Astrocyte (in vitro differentiated cells and primary cell): ENCODE data around the gene HHLA2.

Experiments
- EZH2 ChIP-seq: IDR thresholded peaks from 2 replicates; pipeline ENCODE4 v1.6.1; 2012; ENCODE audit warnings: mild to moderate bottlenecking, low read length, inconsistent platforms; ENCODE audit not compliant: insufficient read depth
- TF ChIP-seq, protein P1 (sequence below): IDR thresholded peaks from 2 replicates; pipeline ENCODE4 v1.5.1; 2011; ENCODE audit warnings: low read depth, mild to moderate bottlenecking, inconsistent platforms, low read length, moderate library complexity; ENCODE audit not compliant: insufficient read depth

DNA sequence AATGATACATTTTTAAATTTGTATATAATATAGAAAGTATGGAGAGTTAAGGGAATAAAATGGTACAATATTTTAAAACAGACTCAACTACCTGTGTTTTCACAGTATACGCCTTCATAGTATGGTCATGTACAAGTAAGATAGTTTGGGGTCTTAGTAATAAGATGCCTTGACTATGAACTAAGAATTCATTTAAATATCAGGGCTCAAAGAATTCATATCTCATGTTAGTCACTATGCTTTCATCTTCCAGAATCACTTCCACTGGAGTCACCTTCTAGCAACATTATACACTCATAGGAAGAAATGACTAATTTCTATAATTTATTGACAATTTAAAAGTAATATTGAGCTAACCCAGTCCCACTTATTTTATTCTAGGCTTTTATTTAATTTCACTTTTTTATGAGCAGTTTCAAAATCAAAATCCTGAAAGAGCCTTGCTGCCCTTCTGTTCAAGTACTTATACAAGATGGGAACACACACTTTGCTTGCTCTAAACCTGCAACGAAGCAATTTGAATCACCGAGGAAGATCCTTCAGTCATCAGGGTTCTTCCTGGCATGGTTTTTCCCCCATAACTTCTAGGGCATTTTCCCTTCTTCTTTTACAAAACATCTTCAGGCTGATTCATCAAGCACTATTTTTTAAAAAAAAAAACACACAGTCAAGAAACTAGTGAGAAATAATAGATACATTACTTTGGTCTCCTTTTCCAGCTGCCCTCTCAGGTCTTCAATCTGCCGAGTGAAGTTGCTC is 119.9 kb downstream of the HHLA2 start:
- TF ChIP-seq EZH2, result no peak
- TF ChIP-seq, protein P1, sequence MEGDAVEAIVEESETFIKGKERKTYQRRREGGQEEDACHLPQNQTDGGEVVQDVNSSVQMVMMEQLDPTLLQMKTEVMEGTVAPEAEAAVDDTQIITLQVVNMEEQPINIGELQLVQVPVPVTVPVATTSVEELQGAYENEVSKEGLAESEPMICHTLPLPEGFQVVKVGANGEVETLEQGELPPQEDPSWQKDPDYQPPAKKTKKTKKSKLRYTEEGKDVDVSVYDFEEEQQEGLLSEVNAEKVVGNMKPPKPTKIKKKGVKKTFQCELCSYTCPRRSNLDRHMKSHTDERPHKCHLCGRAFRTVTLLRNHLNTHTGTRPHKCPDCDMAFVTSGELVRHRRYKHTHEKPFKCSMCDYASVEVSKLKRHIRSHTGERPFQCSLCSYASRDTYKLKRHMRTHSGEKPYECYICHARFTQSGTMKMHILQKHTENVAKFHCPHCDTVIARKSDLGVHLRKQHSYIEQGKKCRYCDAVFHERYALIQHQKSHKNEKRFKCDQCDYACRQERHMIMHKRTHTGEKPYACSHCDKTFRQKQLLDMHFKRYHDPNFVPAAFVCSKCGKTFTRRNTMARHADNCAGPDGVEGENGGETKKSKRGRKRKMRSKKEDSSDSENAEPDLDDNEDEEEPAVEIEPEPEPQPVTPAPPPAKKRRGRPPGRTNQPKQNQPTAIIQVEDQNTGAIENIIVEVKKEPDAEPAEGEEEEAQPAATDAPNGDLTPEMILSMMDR, result no peak
